Heart left ventricle (tissue), 13 donors: ENCODE measurements around the gene ITGB3.

ENCODE experiments used
- CTCF ChIP-seq, 12 donors: fragments of 200-600 bp; sonication (generic) in 4 of 12; IDR thresholded peaks; one replicate each; pipeline versions ENCODE4 v1.5.0 to v1.8.0; 2018 to 2022; ENCODE audit warnings: antibody characterized with exemption in 12 of 12, mild to moderate bottlenecking in 5 of 12
- POLR2A ChIP-seq, 2 donors: fragments of 450-650 bp; IDR thresholded peaks; one replicate each; pipeline ENCODE4 v1.6.1; 2017; ENCODE audit warnings: antibody characterized with exemption in 2 of 2, mild to moderate bottlenecking in 2 of 2, moderate library complexity in 2 of 2
- donor health status: ischemic (EF 13 %, LVEDD 7.1; RV severe dilation, severe dysfunction).
- donor health status: DM: no; HTN: yes; CAD: no.
- donor health status: DM: no; HTN: no; CAD: no.
- donor health status: ischemic (EF 25% LVEDD 6.9; RV normal size, moderate dysfunction).
- donor health status: ischemic (EF 25% LVEDD 5.7; RV mildly dilated, moderate dysfunction).
- donor health status: ischemic (EF 35%, LVEDD 5.7; RV mildly dilated, moderate dysfunction).
- donor health status: nonischemic (EF 11% LVEDD 7.7; RV severe dilation, severe dysfunction).
- donor health status: DM: yes; HTN: yes; CAD: no.
- donor health status: PGD.
- donor health status: ischemic (EF 29% LVEDD 5.4; RV normal size, mild dysfunction).
- donor health status: nonischemic (EF 23%, LVEDD 6.1; RV moderate dilation, normal function).

- no peak for TF ChIP-seq CTCF (IDR thresholded peaks at IDR 0.05)
- no peak for TF ChIP-seq POLR2A (IDR thresholded peaks at IDR 0.05)
Measured at GRCh38 chr17:47243737-47244598, 9.7 kb upstream of the ITGB3 start.
